Large intestine (tissue), 3 donors: ENCODE results near the gene SVIL. TPM values are rescaled to one million over a fixed set of nuclear protein-coding genes. Genes with fewer than 3 reads are reported as not detected.
A peak's percentile ranks its signal among the peaks of the same experiment; 100 is the strongest.

Experiments
- DNase-seq, 2 donors: peaks; one replicate each; pipeline versions ENCODE4 v3.0.0 to v3.0.0-alpha.2; 2013
- H3K27ac ChIP-seq: one replicate; pipeline ENCODE4 v1.5.1; 2013; ENCODE audit warnings: low read length
- H3K27me3 ChIP-seq: 2 replicates; pipeline ENCODE4 v1.6.1; 2013; ENCODE audit warnings: low read length; ENCODE audit not compliant: control insufficient read depth, insufficient read depth
- H3K36me3 ChIP-seq: 2 replicates; pipeline ENCODE4 v1.6.1; 2013; ENCODE audit warnings: low read length; ENCODE audit not compliant: control insufficient read depth, insufficient read depth
- H3K4me1 ChIP-seq: one replicate; pipeline ENCODE4 v1.6.1; 2013; ENCODE audit warnings: low read length; ENCODE audit not compliant: control insufficient read depth, insufficient read depth
- H3K4me3 ChIP-seq: one replicate; pipeline ENCODE4 v1.5.1; 2013; ENCODE audit warnings: low read length
- H3K9me3 ChIP-seq: one replicate; pipeline ENCODE4 v1.6.1; 2013; ENCODE audit warnings: mild to moderate bottlenecking, low read depth, low read length, moderate library complexity; ENCODE audit not compliant: control insufficient read depth
- WGBS: methylation state at CpG from one replicate; pipeline ENCODE4 v1.1.5; 2013; ENCODE audit warnings: low lambda C conversion rate; ENCODE audit not compliant: insufficient coverage; 5-methylcytosine and 5-hydroxymethylcytosine counted together
- polyA plus RNA-seq: library from polyadenylated mRNA; unstranded; fragments of 120-200 nt; gene quantifications from one replicate; pipeline ENCODE4 v1.2.1, GENCODE V29; 2013

Gene SVIL
- polyA plus RNA-seq, 1 donor = 42.2 TPM

- peaks cover 3% of the 10 kb centered on the region for H3K9me3 ChIP-seq
- H3K4me3 ChIP-seq = no peak overlapping the region
- peaks cover 18% of the 10 kb centered on the region for H3K36me3 ChIP-seq
- no peak overlapping the region for H3K27ac ChIP-seq
- peaks cover 7% of the 10 kb centered on the region for H3K4me1 ChIP-seq
- WGBS = no CpG with 5 or more reads among the region's 1 CpG
- DNase-seq = no peak
- no peaks in the 10 kb centered on the region for H3K27me3 ChIP-seq
Measured at GRCh38 chr10:29426420-29426819, 208.4 kb downstream of the SVIL start.

GRCh38 chr10:29424017-29424416, 210.8 kb downstream of the SVIL start:
- Histone ChIP-seq H3K27me3 (no peaks in the 10 kb centered on the region), H3K36me3 (peaks cover 32% of the 10 kb centered on the region), H3K4me1 (peaks cover 7% of the 10 kb centered on the region), H3K9me3 (peaks cover 3% of the 10 kb centered on the region), H3K27ac (no peak overlapping the region), H3K4me3 (no peak overlapping the region)
- DNase-seq = peak in 1 of 2 donors; percentile 35
- WGBS = 70% methylated on average over 2 of the region's 3 CpGs

- peaks cover 3% of the 10 kb centered on the region for H3K9me3 ChIP-seq
- peaks cover 7% of the 10 kb centered on the region for H3K4me1 ChIP-seq
- H3K27me3 ChIP-seq = no peaks in the 10 kb centered on the region
- H3K4me3 ChIP-seq = no peak overlapping the region
- no CpG with 5 or more reads among the region's 4 CpGs for WGBS
- H3K27ac ChIP-seq = no peak overlapping the region
- H3K36me3 ChIP-seq = peaks cover 39% of the 10 kb centered on the region
- DNase-seq = no peak
Measured at GRCh38 chr10:29420744-29421143, 214.0 kb downstream of the SVIL start.

- Histone ChIP-seq H3K27me3 (no peaks in the 10 kb centered on the region), H3K9me3 (no peaks in the 10 kb centered on the region), H3K27ac (no peak overlapping the region), H3K4me3 (no peak overlapping the region), H3K4me1 (peaks cover 16% of the 10 kb centered on the region), H3K36me3 (peaks cover 27% of the 10 kb centered on the region)
- WGBS = 93% methylated on average over 3 of the region's 3 CpGs
- no peak for DNase-seq
Measured at GRCh38 chr10:29417324-29417723, 217.4 kb downstream of the SVIL start.

- no peak overlapping the region for H3K4me3 ChIP-seq
- no peak for DNase-seq
- 73% methylated on average over 2 of the region's 2 CpGs for WGBS
- H3K4me1 ChIP-seq = peaks cover 15% of the 10 kb centered on the region
- H3K36me3 ChIP-seq = peaks cover 15% of the 10 kb centered on the region
- no peaks in the 10 kb centered on the region for H3K27me3 ChIP-seq
- no peak overlapping the region for H3K27ac ChIP-seq
- no peaks in the 10 kb centered on the region for H3K9me3 ChIP-seq
Measured at GRCh38 chr10:29415876-29416275, 218.9 kb downstream of the SVIL start.

- DNase-seq = no peak
- 80% methylated on average over 1 of the region's 1 CpG for WGBS
- Histone ChIP-seq H3K9me3 (no peaks in the 10 kb centered on the region), H3K36me3 (peaks cover 9% of the 10 kb centered on the region), H3K4me1 (peaks cover 18% of the 10 kb centered on the region), H3K27me3 (no peaks in the 10 kb centered on the region), H3K27ac (no peak overlapping the region), H3K4me3 (no peak overlapping the region)
Measured at GRCh38 chr10:29414501-29414900, 220.3 kb downstream of the SVIL start.

GRCh38 chr10:29412485-29412884, 222.3 kb downstream of the SVIL start:
- Histone ChIP-seq H3K9me3 (no peaks in the 10 kb centered on the region), H3K4me1 (peaks cover 22% of the 10 kb centered on the region), H3K4me3 (no peak overlapping the region), H3K27me3 (no peaks in the 10 kb centered on the region), H3K36me3 (peaks cover 4% of the 10 kb centered on the region), H3K27ac (peak overlapping the region; percentile 43)
- peak; percentile 43 to 77 for DNase-seq
- no CpG with 5 or more reads among the region's 3 CpGs for WGBS

GRCh38 chr10:29411666-29412315, 223.0 kb downstream of the SVIL start:
- whole genome bisulfite sequencing = no CpG with 5 or more reads among the region's 10 CpGs
- no peak for DNase-seq
- H3K4me3 ChIP-seq = no peak overlapping the region
- peaks cover under 1% of the 10 kb centered on the region for H3K9me3 ChIP-seq
- no peaks in the 10 kb centered on the region for H3K27me3 ChIP-seq
- peak overlapping the region; percentile 4 for H3K27ac ChIP-seq
- peaks cover 22% of the 10 kb centered on the region for H3K4me1 ChIP-seq
- H3K36me3 ChIP-seq = no peaks in the 10 kb centered on the region

- H3K9me3 ChIP-seq = peaks cover 3% of the 10 kb centered on the region
- DNase-seq = peak; percentile 67 to 87
- H3K27me3 ChIP-seq = no peaks in the 10 kb centered on the region
- no peaks in the 10 kb centered on the region for H3K36me3 ChIP-seq
- no CpG with 5 or more reads among the region's 69 CpGs for WGBS
- H3K27ac ChIP-seq = peak overlapping the region; percentile 76
- H3K4me3 ChIP-seq = peak overlapping the region; percentile 81
- peaks cover 22% of the 10 kb centered on the region for H3K4me1 ChIP-seq
Measured at GRCh38 chr10:29409241-29410054, 225.3 kb downstream of the SVIL start.

GRCh38 chr10:29408847-29409240, 225.9 kb downstream of the SVIL start:
- no CpG with 5 or more reads among the region's 2 CpGs for WGBS
- H3K27ac ChIP-seq = peak overlapping the region; percentile 76
- peaks cover 22% of the 10 kb centered on the region for H3K4me1 ChIP-seq
- peaks cover 3% of the 10 kb centered on the region for H3K9me3 ChIP-seq
- H3K4me3 ChIP-seq = peak overlapping the region; percentile 81
- DNase-seq = no peak
- H3K36me3 ChIP-seq = no peaks in the 10 kb centered on the region
- no peaks in the 10 kb centered on the region for H3K27me3 ChIP-seq
